ENCODE measurements around the gene NUP62.

DNA sequence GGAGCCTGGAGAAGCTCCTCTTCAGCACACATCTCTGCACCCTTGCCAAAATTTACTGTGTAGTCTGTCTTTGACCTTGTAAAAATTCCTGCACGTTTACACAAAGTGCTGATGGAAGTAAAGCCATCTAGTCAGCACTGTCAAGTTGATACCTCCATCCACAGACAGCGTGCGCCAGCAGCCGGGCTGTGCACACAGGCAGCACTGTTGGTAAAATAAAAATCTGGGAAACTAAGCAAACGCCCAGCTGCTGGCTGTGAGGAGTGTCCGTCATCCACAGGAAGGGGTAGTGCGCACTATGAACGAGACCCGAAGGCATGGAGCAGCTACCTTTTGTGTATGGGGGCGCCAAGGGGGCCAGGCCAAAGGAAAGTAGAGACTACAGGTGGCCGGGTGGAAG lies 49.0 kb upstream of the NUP62 start:
- TF ChIP-seq POLR2A (IDR thresholded peaks at IDR 0.05; ENCODE audit: low read length) (no peak), GATA1 (IDR thresholded peaks at IDR 0.05; ENCODE audit: low read depth, low read length) (no peak)
